Left ventricle myocardium inferior (tissue), 1 donor: ENCODE data around the gene CLPSL2. TPM values are rescaled to one million over a fixed set of nuclear protein-coding genes. Genes with fewer than 3 reads are reported as not detected.

Source experiments
- DNase-seq: peaks from one replicate; pipeline ENCODE4 v3.0.0-alpha.2; 2020
- H3K27ac ChIP-seq: fragments of 200-600 bp; replicated peaks from 2 replicates; pipeline ENCODE4 v1.8.0; 2021
- H3K27me3 ChIP-seq: fragments of 200-600 bp; 2 replicates; pipeline ENCODE4 v1.8.0; 2021; ENCODE audit warnings: low read depth
- H3K36me3 ChIP-seq: fragments of 200-600 bp; 2 replicates; pipeline ENCODE4 v1.8.0; 2021
- H3K4me1 ChIP-seq: fragments of 200-600 bp; 2 replicates; pipeline ENCODE4 v1.8.0; 2021
- H3K4me3 ChIP-seq: fragments of 200-600 bp; 2 replicates; pipeline ENCODE4 v1.8.0; 2021; ENCODE audit warnings: mild to moderate bottlenecking, moderate library complexity
- H3K9me3 ChIP-seq: fragments of 200-600 bp; replicated peaks from 2 replicates; pipeline ENCODE4 v1.8.0; 2021
- intact Hi-C: fragments of 100-400 bp; cut with micrococcal nuclease; formaldehyde crosslinking; loops from one replicate; pipeline ENCODE4 v1.11.0; 2022
- total RNA-seq: library from RNA; stranded (reverse); fragmentation: NEBNext Ultra II Directional; extraction: Animal tissue kit (Norgen Biotek cat#: 25700); gene quantifications from one replicate; pipeline ENCODE4 v1.2.1, GENCODE V29; 2021
- TF ChIP-seq, protein P1 (sequence below): fragments of 200-600 bp; IDR thresholded peaks from 2 replicates; pipeline ENCODE4 v1.8.0; 2021; ENCODE audit warnings: antibody characterized with exemption, mild to moderate bottlenecking, borderline replicate concordance
- donor health status: DM: no; HTN: yes; CAD: no; lungs with severe emphysema.

The CLPSL2 gene
- total RNA-seq, 1 donor from 2014 or later: not detected

DNA sequence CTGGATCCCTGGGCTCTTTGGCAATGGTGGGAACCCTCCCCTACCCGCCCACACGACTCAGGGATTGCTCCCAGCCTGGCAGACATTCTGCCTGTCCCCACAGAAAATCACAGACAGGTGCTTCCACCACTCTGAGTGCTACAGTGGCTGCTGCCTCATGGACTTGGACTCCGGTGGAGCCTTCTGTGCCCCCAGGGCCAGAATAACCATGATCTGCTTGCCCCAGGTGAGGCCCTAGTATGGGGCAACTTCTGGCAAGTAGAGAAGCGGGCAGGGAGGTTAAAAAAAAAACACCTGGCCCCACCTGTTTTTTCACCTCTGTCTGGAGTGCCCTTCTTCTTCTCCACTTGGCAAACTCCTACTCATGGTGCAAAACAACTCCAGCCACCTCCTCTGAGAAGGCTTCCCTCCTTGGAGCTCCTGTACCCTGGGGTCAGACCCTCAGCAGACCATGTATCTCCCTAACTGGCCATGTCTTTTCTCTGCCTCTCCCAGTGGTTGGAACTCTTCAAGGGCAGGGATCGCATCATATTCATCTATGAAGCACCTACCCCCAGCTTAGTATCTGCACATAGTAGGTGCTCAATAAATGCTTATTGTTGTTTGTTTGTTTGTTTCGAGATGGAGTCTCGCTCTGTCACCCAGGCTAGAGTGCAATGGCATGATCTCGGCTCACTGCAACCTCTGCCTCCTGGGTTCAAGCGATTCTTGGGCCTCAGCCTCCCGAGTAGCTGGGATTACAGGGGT is 1.1 kb downstream of the CLPSL2 start:
- H3K9me3 ChIP-seq: no peaks in the 10 kb centered on the region
- no peak for DNase-seq
- intact Hi-C loops: no loop called here
- H3K4me1 ChIP-seq: peaks cover 8% of the 10 kb centered on the region
- no peaks in the 10 kb centered on the region for H3K36me3 ChIP-seq
- H3K4me3 ChIP-seq: no peak overlapping the region
- no peak overlapping the region for H3K27ac ChIP-seq
- TF ChIP-seq, protein P1, sequence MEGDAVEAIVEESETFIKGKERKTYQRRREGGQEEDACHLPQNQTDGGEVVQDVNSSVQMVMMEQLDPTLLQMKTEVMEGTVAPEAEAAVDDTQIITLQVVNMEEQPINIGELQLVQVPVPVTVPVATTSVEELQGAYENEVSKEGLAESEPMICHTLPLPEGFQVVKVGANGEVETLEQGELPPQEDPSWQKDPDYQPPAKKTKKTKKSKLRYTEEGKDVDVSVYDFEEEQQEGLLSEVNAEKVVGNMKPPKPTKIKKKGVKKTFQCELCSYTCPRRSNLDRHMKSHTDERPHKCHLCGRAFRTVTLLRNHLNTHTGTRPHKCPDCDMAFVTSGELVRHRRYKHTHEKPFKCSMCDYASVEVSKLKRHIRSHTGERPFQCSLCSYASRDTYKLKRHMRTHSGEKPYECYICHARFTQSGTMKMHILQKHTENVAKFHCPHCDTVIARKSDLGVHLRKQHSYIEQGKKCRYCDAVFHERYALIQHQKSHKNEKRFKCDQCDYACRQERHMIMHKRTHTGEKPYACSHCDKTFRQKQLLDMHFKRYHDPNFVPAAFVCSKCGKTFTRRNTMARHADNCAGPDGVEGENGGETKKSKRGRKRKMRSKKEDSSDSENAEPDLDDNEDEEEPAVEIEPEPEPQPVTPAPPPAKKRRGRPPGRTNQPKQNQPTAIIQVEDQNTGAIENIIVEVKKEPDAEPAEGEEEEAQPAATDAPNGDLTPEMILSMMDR: no peak
- peaks cover 89% of the 10 kb centered on the region for H3K27me3 ChIP-seq

DNA sequence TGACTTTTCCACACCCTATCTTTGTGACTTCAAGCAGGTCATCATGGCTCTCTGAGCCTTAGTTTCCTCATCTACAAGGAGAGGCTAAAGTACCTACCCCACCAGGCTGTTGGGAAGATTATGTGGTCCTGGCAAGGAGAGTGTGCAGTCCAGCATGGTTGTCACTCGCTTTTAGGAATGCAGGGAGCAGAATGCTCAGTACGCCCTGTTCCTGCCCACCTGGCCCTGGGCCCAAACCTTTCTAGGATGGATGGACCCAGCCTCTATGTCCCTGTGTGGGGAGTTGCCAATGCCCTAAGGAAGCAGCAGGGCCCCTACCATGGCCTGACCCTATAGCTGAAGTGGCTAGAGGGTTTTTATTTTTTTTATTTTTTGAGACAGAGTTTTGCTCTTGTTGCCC is 2.0 kb downstream of the CLPSL2 start:
- Histone ChIP-seq H3K36me3 (no peaks in the 10 kb centered on the region), H3K27ac (no peak overlapping the region), H3K4me1 (peaks cover 8% of the 10 kb centered on the region), H3K27me3 (peaks cover 89% of the 10 kb centered on the region), H3K4me3 (no peak overlapping the region), H3K9me3 (no peaks in the 10 kb centered on the region)
- intact Hi-C loops: no loop called here
- TF ChIP-seq, protein P1: no peak
- DNase-seq: no peak

DNA sequence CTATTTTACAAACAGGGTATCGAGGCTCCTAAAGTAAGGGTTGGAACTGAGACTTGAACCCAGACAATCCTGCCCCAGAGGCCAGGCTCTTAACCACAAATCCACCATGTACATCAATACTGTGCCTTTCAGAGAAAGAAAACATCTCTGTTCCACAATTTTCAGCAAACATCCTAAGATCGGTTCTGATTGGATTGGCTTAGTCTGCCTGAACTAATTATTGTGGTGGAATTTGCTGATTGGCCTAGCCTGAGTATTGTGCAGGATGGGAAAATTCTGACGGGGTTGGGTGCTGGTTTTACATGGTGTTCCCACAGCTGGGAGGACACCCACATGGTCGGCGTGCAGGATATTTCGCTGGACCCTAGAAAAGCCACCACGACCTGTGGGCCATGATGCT is 4.3 kb downstream of the CLPSL2 start, which contains the start of gene CLPSL1:
Gene CLPSL1 (plus strand): TSS at position 301 of the 400 bp plus-strand sequence. CDS start 92 bp downstream, at position 393.
- no peak within 1 kb of the TSS for H3K4me3 ChIP-seq
- H3K9me3 ChIP-seq: no peaks in the 10 kb centered on the region
- H3K4me1 ChIP-seq: peaks cover 8% of the 10 kb centered on the region
- no peak within 1 kb of the TSS for H3K27ac ChIP-seq
- no peak for DNase-seq
- TF ChIP-seq, protein P1: no peak
- peaks cover 88% of the 10 kb centered on the region for H3K27me3 ChIP-seq
- intact Hi-C loops: no loop called here
- no peaks in the 10 kb centered on the region for H3K36me3 ChIP-seq

DNA sequence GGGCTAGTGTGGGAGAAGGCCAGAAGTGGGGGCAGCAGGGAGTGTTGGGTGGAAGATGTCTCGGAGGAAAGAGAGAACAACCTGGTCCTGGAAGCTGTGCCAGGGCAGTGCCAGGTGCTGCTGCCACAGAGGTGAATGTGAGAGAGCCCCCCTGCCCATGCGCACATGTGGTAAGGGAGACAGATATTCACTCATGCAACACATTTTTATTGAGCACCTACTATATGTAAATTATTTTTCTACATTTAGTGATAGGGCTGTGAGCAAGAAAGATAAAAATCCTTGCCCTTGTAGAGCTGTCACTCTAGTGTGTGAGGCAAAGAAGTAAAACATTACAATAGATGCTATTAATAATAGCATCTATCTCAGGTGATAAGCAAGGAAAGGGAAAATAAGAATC is 4.9 kb downstream of the CLPSL2 start:
- Histone ChIP-seq H3K36me3 (no peaks in the 10 kb centered on the region), H3K4me1 (peaks cover 6% of the 10 kb centered on the region), H3K9me3 (no peaks in the 10 kb centered on the region), H3K27me3 (peaks cover 88% of the 10 kb centered on the region), H3K27ac (no peak overlapping the region), H3K4me3 (no peak overlapping the region)
- intact Hi-C loops: no loop called here
- TF ChIP-seq, protein P1: no peak
- DNase-seq: no peak

DNA sequence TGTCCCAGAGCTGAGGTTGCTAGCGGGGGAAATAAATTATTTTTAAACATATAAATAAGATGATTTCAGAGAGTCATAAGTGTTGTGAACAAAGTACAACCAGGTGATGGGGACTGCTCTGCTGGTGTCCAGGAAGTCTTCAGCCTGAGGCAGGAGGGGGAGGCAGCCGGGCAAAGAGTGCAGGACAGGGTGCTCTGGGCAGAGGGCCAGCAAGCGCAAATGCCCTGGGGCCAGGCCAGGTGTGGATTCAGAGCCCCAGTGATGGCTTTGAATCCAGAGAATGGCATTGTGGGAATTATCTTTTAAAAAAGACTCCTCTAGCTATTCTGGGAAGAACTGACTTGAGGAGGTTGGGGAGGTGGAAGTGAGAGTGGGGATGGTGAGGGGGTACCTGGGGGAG is 6.0 kb downstream of the CLPSL2 start:
- DNase-seq: no peak
- H3K9me3 ChIP-seq: no peaks in the 10 kb centered on the region
- H3K4me3 ChIP-seq: no peak overlapping the region
- no peaks in the 10 kb centered on the region for H3K4me1 ChIP-seq
- no peaks in the 10 kb centered on the region for H3K36me3 ChIP-seq
- peaks cover 88% of the 10 kb centered on the region for H3K27me3 ChIP-seq
- H3K27ac ChIP-seq: no peak overlapping the region
- TF ChIP-seq, protein P1: no peak
- intact Hi-C loops: no loop called here
